Panc1 (cell line): Measurements from ENCODE around the gene SCYGR4. TPM values are rescaled to one million over a fixed set of nuclear protein-coding genes. Genes with fewer than 3 reads are reported as not detected.
A peak's percentile ranks its signal among the peaks of the same experiment; 100 is the strongest.

ENCODE experiments used
- ATAC-seq: fragments of 200-7000 bp; cut with Tn5 transposase; 2 replicates; pipeline ENCODE4 v1.9.1; 2020; ENCODE audit warnings: mild to moderate bottlenecking, moderate library complexity
- BruUV-seq: library from RNA; stranded (reverse); fragments of 400-500 nt; replicated peaks from 2 replicates; lab custom pipeline; 2021; lab: Mats Ljungman, UMichigan
- CTCF ChIA-PET: fragments of 300-600 bp; sonication (Branson Sonifier 250); formaldehyde crosslinking; loops from one replicate; lab custom pipeline; 2022; ENCODE audit warnings: antibody characterized with exemption; lab: Charles Lee
- POLR2A ChIA-PET: fragments of 300-600 bp; sonication (Branson Sonifier 250); formaldehyde crosslinking; loops from one replicate; lab custom pipeline; 2022; ENCODE audit warnings: antibody characterized with exemption; lab: Charles Lee
- DNase-seq: peaks from one replicate; pipeline ENCODE4 v3.0.0-alpha.2; 2010; ENCODE audit warnings: low read depth, low spot score
- H3K27ac ChIP-seq: 2 replicates; pipeline ENCODE4 v1.5.1; 2011; ENCODE audit warnings: mild to moderate bottlenecking, low read length, inconsistent platforms
- H3K27me3 ChIP-seq: fragments of 200-500 bp; sonication (Bioruptor generic); 2 replicates; pipeline ENCODE4 v1.6.0; 2014; ENCODE audit warnings: low read length, inconsistent platforms; ENCODE audit not compliant: control insufficient read depth, insufficient read depth
- H3K36me3 ChIP-seq: fragments of 200-500 bp; sonication (Bioruptor generic); 2 replicates; pipeline ENCODE4 v1.5.1; 2014; ENCODE audit warnings: inconsistent platforms, mild to moderate bottlenecking, low read length, moderate library complexity; ENCODE audit not compliant: control insufficient read depth, insufficient read depth
- H3K4me1 ChIP-seq: 2 replicates; pipeline ENCODE4 v1.5.1; 2011; ENCODE audit warnings: inconsistent platforms, mild to moderate bottlenecking, low read length, moderate library complexity; ENCODE audit not compliant: control insufficient read depth, insufficient read depth
- H3K4me3 ChIP-seq, 2 experiments: 2 replicates each; pipeline ENCODE4 v1.5.1; 2011 to 2012; ENCODE audit warnings: low read depth in 2 of 2, low read length in 2 of 2, mild to moderate bottlenecking in 2 of 2, inconsistent platforms in 1 of 2, moderate library complexity in 1 of 2
- H3K9me3 ChIP-seq: fragments of 200-500 bp; sonication (Bioruptor generic); 2 replicates; pipeline ENCODE4 v1.5.1; 2014; ENCODE audit warnings: low read depth, mild to moderate bottlenecking, inconsistent platforms, low read length, moderate library complexity; ENCODE audit not compliant: control insufficient read depth, insufficient read depth
- POLR2AphosphoS5 ChIP-seq: IDR thresholded peaks from 2 replicates; pipeline ENCODE4 v1.6.1; 2012; ENCODE audit warnings: mild to moderate bottlenecking, low read depth, low read length, moderate library complexity
- SIN3A ChIP-seq: IDR thresholded peaks from 2 replicates; pipeline ENCODE4 v1.6.1; 2012; ENCODE audit warnings: low read depth, mild to moderate bottlenecking, low read length, moderate library complexity, borderline replicate concordance; ENCODE audit not compliant: insufficient read depth
- TCF7L2 ChIP-seq: IDR thresholded peaks from 2 replicates; pipeline ENCODE4 v1.6.1; 2011; ENCODE audit warnings: mild to moderate bottlenecking, low read depth, low read length, inconsistent platforms
- in situ Hi-C: cut with HindIII; loops from 2 replicates; pipeline ENCODE4 v1.10.0; 2016; ENCODE audit warnings: low sequenced_read_pairs, low pct_unique_long_range_greater_than_20kb
- intact Hi-C: fragments of 100-400 bp; cut with micrococcal nuclease; formaldehyde crosslinking; loops from one replicate; pipeline ENCODE4 v1.10.0; 2022; ENCODE audit not compliant: unreplicated experiment
- total RNA-seq: library from RNA; stranded (reverse); gene quantifications from one replicate; pipeline ENCODE4 v1.2.1, GENCODE V29; 2021; ENCODE audit not compliant: unreplicated experiment
- TF ChIP-seq, protein P1 (sequence below): fragments of 450-650 bp; IDR thresholded peaks from 2 replicates; pipeline ENCODE4 v1.5.1; 2017; ENCODE audit warnings: mild to moderate bottlenecking
- TF ChIP-seq, protein P2 (sequence below), 2 experiments: IDR thresholded peaks; 2 replicates each; pipeline ENCODE4 v1.6.1; 2011 to 2012; ENCODE audit warnings: low read depth in 2 of 2, control low read depth in 1 of 2, low read length in 1 of 2, mild to moderate bottlenecking in 1 of 2, moderate library complexity in 1 of 2; ENCODE audit not compliant: insufficient read depth in 1 of 2

The SCYGR4 gene
- total RNA-seq, 1 experiment from 2014 or later, result not detected

- Histone ChIP-seq H3K4me3 (no peak overlapping the region), H3K27me3 (no peaks in the 10 kb centered on the region), H3K36me3 (no peaks in the 10 kb centered on the region), H3K9me3 (no peaks in the 10 kb centered on the region), H3K27ac (no peak overlapping the region), H3K4me1 (no peaks in the 10 kb centered on the region)
- DNase-seq (peak; percentile 32), ATAC-seq (no peak)
- in situ Hi-C loops (no loop called here), intact Hi-C loops (loop anchor here (10.0 kb wide), 1 partner anchor 251 kb away; no protein-coding TSS in a partner anchor)
- BruUV-seq, result no TSS peak
- ChIA-PET CTCF (no interaction called here), POLR2A (no interaction called here)
- no peak for TF ChIP-seq POLR2AphosphoS5
Measured at GRCh38 chr2:227655454-227655853, 38.2 kb downstream of the SCYGR4 start.

DNA sequence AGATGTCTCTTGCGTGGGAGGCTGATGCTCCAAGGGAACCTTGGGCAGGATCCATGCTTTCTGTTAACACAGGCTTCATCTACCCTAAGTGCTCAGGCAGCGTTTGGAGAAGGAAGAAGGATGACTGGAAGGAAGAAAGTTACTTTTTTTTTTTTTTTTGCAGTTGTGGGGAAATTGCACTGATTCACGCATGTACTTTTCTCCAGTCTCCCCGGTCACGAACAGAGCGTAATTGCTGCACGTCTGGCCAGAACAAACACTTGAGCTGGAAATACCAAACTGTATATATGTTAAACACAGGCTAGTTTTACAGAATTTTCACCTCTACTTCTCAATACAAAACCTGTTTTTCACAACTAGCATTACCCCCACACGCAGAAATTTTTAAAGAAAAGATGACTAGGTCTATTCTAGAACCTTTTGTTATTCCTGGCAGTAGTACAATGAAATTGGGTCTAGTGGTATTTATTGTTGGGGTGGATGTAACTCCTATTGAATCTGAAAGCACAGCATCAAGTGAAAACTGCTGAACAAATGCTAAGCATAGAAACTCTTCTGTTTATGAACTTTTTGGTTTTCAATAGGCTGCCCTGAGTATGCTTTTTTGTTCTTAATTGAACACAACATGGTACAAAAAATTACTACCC lies 40.0 kb downstream of the SCYGR4 start:
- intact Hi-C loops (loop anchor here (10.0 kb wide), 1 partner anchor 253 kb away; no protein-coding TSS in a partner anchor), in situ Hi-C loops (no loop called here)
- no peak for TF ChIP-seq TCF7L2
- TF ChIP-seq, protein P1, sequence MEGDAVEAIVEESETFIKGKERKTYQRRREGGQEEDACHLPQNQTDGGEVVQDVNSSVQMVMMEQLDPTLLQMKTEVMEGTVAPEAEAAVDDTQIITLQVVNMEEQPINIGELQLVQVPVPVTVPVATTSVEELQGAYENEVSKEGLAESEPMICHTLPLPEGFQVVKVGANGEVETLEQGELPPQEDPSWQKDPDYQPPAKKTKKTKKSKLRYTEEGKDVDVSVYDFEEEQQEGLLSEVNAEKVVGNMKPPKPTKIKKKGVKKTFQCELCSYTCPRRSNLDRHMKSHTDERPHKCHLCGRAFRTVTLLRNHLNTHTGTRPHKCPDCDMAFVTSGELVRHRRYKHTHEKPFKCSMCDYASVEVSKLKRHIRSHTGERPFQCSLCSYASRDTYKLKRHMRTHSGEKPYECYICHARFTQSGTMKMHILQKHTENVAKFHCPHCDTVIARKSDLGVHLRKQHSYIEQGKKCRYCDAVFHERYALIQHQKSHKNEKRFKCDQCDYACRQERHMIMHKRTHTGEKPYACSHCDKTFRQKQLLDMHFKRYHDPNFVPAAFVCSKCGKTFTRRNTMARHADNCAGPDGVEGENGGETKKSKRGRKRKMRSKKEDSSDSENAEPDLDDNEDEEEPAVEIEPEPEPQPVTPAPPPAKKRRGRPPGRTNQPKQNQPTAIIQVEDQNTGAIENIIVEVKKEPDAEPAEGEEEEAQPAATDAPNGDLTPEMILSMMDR, result no peak
- no peak for TF ChIP-seq POLR2AphosphoS5
- no peak for TF ChIP-seq SIN3A
- TF ChIP-seq, protein P2, sequence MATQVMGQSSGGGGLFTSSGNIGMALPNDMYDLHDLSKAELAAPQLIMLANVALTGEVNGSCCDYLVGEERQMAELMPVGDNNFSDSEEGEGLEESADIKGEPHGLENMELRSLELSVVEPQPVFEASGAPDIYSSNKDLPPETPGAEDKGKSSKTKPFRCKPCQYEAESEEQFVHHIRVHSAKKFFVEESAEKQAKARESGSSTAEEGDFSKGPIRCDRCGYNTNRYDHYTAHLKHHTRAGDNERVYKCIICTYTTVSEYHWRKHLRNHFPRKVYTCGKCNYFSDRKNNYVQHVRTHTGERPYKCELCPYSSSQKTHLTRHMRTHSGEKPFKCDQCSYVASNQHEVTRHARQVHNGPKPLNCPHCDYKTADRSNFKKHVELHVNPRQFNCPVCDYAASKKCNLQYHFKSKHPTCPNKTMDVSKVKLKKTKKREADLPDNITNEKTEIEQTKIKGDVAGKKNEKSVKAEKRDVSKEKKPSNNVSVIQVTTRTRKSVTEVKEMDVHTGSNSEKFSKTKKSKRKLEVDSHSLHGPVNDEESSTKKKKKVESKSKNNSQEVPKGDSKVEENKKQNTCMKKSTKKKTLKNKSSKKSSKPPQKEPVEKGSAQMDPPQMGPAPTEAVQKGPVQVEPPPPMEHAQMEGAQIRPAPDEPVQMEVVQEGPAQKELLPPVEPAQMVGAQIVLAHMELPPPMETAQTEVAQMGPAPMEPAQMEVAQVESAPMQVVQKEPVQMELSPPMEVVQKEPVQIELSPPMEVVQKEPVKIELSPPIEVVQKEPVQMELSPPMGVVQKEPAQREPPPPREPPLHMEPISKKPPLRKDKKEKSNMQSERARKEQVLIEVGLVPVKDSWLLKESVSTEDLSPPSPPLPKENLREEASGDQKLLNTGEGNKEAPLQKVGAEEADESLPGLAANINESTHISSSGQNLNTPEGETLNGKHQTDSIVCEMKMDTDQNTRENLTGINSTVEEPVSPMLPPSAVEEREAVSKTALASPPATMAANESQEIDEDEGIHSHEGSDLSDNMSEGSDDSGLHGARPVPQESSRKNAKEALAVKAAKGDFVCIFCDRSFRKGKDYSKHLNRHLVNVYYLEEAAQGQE (IDR thresholded peaks at IDR 0.05; ENCODE audit: insufficient read depth in 1 of 2, low read depth in 2 of 2, low read length in 1 of 2), result no peak
- Histone ChIP-seq H3K4me3 (no peak overlapping the region), H3K27me3 (no peaks in the 10 kb centered on the region), H3K9me3 (no peaks in the 10 kb centered on the region), H3K27ac (no peak overlapping the region), H3K36me3 (no peaks in the 10 kb centered on the region), H3K4me1 (no peaks in the 10 kb centered on the region)
- POLR2A ChIA-PET, result no interaction called here
- ATAC-seq (no peak), DNase-seq (no peak)
- CTCF ChIA-PET, result interaction anchor here (1.0 to 2.0 kb wide), 3 partner anchors 8 to 109 kb away, joined by 3 to 33 read pairs (median 6); no protein-coding TSS in a partner anchor
- no TSS peak for BruUV-seq

- Histone ChIP-seq H3K9me3 (no peaks in the 10 kb centered on the region), H3K27ac (no peak overlapping the region), H3K4me3 (no peak overlapping the region), H3K36me3 (no peaks in the 10 kb centered on the region), H3K27me3 (no peaks in the 10 kb centered on the region), H3K4me1 (no peaks in the 10 kb centered on the region)
- in situ Hi-C loops, result no loop called here
- intact Hi-C loops, result no loop called here
- no peak for ATAC-seq
- CTCF ChIA-PET, result no interaction called here
- no TSS peak for BruUV-seq
- TF ChIP-seq POLR2AphosphoS5 (no peak), TCF7L2 (no peak), SIN3A (no peak)
- TF ChIP-seq, protein P2 (IDR thresholded peaks at IDR 0.05; ENCODE audit: insufficient read depth in 1 of 2, low read depth in 2 of 2, low read length in 1 of 2), result no peak
- TF ChIP-seq, protein P1, result no peak
- POLR2A ChIA-PET, result no interaction called here
- no peak for DNase-seq
Measured at GRCh38 chr2:227661025-227661649, 43.8 kb downstream of the SCYGR4 start.
